CD4-positive, alpha-beta T cell treated with Interleukin-2 at 100 ng/mL for 4 hours (primary cell): ENCODE results near the gene GSTA2.
"Not testable (repeated sequence)": the region's sequence is repeated elsewhere in the genome, so short reads cannot be mapped to it uniquely, and the experiment has no call there.

Source experiments
- DNase-seq: peaks from one replicate; pipeline ENCODE4 v3.0.0-alpha.2; 2020; ENCODE audit warnings: low spot score

The GSTA2 gene

DNA sequence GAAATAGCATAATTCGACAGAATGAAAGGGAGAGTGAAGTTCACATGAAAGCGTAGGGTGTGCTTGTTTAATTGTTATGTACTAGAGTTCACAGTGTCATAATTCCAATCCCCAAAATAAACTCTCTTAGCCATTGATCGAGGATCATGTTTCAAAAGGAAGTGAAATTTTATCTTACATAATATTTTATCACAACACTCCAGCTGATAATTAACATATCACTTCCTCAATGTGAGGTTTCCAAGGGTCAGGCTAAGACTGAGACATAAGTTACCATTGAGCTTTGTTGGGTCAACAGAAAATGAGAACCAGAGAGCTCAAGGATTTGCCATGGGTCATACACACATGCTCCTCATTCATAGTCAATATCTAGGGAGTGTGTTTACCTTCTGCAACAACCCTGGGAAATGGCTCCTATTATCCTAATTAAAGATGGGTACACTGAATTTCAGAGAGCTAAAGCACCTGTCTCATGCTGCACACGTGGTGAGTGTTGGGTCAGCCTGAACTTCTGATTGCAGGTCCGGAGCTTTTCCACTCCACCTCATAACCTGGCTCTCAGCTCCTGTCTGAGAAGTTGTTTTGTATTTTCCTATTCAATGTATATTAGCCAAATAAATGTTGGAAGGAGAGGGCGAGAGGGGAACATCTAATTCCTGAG is 3.0 kb downstream of the GSTA2 start:
- DNase-seq, result no peak

DNA sequence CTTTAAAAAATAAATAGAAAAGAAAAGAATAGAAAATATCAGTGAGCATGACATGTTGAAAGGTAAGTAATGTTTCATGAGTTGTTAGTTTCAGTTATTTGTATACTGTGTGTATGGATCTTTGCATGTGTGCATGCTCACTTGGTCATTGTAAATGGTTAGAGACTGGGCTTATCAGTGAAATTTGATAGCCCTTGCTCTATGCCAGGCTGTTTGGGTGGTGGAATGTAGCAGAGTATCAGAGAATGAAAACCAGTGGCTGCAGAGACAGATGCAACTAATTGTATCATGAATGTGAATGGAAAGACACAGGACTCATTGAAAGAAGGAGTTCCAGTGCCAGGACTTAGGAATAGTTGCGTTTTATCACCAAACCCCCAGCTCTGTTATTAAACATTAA is 4.2 kb downstream of the GSTA2 start:
- no peak for DNase-seq

DNA sequence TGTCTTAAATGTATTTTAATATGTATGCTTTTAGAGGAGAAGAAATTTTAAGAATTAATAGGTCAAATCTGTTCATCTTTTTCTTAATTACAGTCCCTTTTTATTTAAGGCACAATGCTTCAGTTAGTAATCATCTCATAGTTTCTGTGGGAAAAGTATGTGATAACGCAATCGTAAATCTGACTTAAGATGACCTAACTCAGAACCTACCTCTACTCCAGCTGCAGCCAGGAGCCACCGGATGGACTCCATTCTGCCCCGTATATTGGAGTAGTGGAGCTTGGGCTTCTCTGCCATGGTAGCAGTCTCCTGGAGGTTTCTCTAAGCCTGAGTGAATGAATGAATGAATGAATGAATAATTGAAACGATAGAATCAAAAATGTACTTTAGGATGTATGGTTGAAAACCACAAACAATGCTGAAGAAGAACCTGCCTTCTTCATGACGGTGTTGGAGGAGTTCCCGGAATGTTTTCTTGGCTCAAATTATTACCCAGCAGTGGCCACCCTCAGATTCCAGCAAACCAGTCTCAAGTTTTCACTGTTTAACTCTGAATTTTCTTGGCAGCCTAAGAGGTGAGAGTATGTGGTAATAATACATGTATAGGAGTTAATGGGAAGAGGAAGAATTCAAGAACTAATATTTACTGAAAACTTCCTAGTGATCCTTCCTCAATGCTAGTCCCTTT is 5.5 kb downstream of the GSTA2 start:
- not testable (repeated sequence) for DNase-seq

DNA sequence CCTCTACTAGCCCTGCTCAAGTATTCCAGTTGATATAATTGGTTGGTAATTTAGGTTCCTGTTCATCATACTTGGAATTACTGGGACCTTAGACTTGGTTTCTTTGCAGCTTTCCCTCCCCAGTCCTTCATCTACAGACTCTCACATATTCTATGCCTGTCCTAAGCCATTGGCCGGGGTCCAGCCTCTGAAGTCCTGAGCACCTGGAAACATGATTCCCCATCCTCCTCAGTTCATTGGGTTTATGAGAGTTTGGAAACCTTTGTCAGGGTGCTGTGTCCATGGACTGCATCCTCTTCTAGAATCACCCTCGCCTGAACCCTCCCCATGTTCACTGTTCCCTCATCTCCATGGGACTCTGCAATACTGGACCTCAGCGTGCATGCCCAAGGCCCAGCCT is 8.8 kb downstream of the GSTA2 start:
- no peak for DNase-seq

DNA sequence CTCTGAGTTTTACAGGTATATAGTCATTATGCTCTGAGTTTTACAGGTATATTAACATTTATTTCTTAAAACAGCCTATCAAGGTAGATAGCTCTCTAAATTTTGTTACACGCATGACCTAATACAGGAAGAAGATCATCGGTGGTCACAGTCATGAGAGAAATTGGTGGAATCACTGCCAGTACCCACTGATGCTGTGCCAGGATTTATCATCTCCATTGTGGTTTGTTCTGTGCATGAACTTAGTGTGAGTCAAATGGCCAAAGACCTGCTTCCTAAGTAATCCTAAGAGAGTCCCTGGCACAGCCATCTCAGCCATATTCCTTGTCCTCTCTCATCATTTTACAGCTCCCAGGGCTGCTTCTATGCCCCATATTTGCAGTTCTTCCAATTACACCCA is 10.1 kb downstream of the GSTA2 start:
- not testable (repeated sequence) for DNase-seq

DNA sequence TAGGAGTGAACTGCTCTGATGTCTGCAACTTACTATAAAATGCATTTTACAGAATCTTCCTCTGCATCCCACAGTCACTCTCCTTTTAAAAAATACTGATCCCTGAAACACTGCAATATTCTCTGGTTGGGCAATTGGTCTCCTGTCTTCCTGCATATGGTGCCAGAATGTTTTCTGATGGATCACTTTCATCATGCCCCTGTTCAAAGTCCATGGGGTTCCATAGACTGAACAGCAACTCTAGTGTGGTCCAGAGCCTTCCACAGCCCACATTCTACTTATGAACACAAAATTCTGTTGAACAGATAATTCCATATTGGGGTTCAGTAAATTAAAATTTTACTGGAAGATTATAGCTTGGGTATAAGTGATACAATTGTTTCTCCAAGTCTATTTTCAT is 11.0 kb downstream of the GSTA2 start:
- no peak for DNase-seq

DNA sequence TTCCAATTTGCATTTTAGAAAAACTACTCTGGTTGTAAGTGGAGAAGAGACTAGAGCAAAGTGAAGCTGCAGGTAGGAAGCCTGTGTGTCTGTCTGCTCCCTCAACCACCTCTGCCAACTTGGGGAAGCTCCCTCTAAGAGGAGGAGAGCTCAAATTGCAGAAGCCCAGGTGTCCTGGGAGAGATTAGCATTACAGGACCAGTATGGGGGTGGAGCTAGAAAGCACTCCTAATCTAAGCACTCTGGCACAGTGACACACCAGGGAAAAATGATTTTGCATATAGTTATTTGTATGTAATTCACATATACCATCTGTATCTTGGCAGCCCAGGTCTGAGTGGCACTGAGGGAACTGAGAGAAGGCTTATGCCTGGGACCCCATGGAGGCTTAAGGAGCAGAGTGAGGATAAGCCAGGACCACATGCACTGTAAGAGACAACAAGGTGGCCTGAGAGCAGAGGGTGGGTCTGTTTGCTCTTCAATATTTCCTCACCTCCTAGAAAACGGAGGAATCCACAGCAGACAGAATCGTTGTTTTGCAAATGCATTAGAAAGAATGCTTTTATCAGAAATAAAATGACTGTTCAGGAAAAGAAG is 13.6 kb downstream of the GSTA2 start:
- no peak for DNase-seq

DNA sequence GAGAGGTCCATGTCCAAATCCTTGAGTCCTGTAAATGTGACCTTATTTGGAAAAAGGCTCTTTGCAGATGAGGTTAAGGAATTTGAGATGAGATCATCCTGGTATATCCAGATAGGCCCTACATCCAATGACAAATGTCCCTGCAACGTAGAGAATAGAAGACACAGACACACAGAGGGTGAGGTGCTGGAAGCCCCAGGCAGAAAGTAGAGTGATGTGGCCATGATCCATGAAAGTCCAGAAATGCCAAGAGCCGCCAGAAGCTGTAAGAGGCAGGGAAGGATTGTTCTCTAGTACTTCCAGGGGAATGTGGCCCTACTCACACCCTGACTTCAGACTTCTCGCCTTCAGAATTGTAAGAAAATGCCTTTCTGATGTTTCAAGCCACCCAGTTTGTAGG is 16.0 kb downstream of the GSTA2 start:
- not testable (repeated sequence) for DNase-seq

DNA sequence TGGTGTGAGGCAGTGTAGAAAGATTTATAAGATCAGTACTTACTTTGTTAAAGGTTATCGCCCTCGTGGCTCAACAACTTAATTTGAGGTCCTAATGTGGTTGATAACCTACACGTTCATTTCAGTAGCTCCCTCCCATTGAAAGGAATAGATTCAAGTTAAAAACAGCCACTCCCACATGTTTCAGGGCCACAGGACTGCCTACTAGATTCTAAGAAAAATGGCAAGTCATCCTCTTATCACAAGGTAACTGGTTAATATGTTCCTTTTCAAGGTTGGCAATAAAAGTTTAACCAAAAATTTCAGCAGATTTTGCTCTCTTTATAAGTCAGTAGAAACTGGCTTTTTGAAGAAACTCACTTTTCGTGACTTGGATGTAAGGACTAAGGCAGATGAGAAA is 17.1 kb downstream of the GSTA2 start:
- no peak for DNase-seq

DNA sequence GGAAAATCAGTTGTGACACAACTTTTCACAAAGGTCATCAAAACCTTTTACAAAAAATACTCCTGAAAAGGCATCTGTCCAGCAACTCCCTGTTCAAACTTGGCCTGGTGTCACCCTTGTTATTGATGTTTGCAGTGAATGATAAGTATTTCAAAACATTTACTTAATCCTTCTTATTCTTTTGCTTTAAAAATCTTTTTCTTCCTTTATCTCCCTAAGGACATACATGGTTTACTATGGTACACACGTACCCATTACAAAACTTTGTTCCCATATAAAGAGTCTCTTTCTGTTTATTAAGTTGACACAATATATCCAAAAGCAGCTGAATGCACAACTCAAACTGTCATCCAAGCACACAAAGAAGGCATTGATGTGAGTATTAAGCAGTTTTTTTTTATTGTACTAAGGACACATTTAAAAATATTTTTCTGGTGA is 17.5 kb downstream of the GSTA2 start:
- DNase-seq, result no peak

DNA sequence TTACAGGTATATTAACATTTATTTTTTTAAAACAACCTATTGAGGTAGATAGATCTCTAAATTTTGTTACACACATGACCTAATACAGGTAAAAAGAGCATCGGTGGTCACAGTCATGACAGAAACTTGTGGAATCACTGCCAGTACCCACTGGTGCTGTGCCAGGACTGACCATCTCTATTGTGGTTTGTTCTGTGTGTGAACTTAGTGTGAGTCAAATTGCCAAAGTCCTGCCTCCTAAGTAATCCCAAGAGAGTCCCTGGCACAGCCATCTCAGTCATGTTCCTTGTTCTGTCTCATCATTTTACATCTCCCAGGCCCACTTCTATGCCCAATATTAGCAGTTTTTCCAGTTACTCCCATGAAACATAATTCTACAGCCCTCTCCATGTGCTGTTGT is 21.4 kb downstream of the GSTA2 start:
- no peak for DNase-seq

DNA sequence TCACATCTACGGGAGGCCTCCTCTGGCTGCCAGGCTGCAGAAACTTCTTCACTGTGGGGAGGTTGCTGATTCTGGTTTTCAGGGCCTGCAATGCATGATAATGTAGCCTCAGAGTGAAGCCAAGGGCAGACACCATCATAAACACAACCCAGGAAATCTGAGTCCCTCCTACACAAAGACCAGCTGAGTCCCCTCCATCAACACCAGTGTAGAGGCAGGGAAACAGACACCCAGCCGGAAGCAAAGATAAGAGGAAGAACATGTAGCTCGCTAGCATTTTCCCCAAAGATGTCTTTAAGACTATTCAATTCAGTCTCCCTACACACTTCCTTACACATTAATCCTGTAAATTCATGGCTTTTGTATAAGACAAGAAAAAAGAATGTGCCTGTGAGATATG is 23.6 kb downstream of the GSTA2 start:
- DNase-seq, result no peak

DNA sequence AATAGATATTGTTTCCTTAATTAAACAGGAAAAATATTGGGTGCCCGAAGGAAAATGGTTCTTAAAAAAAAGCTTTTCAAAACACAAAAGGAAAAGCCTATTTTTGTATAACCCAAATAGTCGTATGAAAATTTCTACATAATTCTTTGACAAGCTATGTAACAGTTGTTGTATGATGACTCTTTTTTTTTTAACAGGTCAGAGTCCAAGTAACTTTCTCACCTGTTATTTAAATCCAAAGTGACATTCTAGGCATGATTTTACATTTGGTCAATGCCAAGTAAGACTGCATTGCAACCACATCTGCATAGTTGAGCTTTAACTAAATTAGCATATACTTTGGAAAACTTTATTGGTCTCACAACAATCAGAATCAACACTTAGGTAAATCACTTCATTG is 24.1 kb downstream of the GSTA2 start:
- no peak for DNase-seq

DNA sequence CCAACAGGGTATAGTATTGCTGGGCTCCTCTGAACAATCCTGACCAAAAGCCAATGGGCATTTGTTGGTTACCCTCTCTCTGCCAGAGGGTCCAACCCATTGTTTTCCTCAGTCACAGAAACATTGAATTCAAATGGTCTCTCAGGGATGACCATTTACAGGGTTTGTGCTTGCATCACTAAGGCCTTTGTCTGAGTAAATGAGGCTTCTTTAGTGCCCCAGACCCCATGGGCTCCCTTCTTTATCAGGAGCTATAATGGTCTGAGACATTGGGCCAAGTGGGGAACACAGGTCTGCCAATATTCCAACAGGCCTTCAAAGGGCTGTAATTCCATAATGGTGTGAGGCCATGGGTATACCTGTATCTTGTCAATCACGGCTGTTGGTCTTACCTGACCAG is 27.1 kb downstream of the GSTA2 start:
- DNase-seq, result no peak

DNA sequence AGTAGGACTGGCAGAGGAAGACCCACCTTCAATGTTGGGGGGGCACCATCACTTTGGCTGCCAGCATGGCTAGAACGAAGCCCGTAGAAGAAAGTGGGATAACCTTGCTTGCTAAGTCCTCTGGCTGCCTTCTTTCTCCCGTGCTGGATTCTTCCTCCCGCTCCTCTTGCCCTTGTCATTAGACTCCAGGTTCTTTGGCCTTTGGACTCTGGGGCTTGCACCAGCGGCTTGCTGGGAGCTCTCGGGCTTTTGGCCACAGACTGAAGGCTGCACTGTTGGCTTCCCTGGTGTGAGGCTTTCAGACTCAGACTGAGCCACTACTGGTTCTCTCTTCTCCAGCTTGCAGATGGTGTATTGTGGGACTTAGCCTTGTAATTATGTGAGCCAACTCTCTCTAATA is 28.2 kb downstream of the GSTA2 start:
- no peak for DNase-seq

DNA sequence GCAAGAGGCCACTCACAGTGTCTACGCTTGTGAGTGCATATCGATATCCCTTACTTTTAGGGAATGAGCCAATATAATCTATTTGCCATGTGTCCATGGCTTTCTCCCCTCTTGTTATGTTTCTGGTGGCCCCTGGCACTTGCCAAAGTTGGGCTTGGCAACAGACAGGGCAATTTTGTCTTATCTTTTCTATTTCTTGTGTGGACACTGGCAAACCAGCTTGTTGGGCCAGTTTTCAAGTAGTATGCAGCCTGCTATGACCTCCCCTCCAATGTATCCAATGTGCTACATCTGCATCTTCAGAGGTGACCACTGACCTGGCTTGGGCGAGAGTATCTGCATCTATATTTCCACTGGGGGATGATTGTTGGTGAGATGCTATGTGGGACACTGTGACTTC is 29.2 kb downstream of the GSTA2 start:
- DNase-seq, result no peak

DNA sequence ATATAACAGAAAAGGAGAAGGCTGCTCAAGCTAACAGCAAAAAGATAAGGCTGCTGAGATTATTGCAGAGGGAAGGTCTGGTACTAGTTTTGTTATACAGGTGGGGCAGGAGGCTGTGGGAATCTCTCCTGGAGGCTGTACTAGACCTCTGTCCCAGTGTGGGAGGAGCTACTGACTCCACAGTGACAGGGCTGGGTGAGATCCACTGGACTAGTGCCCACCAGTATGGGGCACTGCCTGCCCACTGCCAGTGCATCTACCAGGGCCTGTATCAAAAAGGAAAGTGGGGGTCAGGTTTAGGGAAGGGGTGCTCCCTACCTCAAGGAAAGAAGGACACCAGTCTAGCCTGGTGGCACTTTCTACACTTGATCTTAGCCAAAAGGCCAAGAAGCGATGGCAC is 30.1 kb downstream of the GSTA2 start:
- no peak for DNase-seq

DNA sequence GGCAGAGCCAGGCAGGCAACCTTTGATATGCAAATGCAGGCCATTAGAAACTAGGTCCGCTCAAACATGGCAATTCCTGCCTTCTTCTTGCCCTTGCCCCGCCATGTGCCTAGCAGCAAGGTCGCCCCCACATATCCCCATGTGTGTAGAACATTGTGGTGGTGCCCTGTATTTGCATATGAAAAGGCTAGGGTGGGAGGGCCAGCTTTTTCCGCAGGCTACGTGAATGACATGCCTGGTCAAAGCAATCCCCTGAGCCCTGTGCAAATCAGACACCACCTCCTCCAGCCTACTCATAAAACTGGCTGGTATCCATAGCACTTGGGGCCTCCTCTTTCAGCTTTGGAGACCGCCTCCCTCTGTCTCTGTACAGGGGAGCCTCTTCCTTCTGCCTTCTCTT is 31.6 kb downstream of the GSTA2 start:
- DNase-seq, result no peak

DNA sequence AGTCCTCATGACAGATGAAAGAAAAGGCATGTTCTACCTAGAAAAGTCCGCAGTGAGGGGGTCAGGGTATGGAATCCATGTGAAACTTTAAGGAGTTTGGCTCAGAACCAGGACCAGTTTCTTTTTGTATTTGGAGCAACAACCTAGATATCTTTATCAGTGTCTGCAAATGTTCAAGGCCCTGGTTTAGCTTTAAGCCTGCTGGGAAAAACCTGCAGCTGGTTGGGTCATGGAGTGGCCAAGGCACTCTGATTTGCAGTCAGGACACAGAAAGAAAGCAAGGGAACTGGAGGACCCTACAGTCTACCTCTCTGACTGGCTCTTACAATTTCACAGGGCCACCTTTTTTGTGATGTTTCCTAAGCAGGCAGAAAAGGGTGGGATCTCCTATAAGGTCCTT is 33.7 kb downstream of the GSTA2 start:
- no peak for DNase-seq

DNA sequence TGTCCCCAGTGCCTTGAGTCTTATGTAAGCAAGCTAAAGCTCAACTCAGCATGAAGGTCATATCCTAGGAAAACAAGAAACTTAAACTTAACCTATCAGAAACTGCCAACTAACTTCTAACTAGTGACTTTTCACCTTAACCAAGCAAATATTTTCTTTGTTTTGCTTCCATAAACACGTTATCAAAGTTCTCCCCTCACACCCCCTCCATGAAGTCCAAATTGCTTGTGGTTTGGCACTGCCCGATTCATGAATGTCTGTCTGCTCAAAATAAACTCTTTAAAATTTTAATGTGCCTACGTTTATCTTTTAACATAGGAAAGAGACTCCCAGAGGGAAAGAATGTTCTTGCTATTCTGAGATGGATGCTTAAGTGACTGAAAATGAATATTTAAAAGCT is 34.9 kb downstream of the GSTA2 start:
- no peak for DNase-seq

DNA sequence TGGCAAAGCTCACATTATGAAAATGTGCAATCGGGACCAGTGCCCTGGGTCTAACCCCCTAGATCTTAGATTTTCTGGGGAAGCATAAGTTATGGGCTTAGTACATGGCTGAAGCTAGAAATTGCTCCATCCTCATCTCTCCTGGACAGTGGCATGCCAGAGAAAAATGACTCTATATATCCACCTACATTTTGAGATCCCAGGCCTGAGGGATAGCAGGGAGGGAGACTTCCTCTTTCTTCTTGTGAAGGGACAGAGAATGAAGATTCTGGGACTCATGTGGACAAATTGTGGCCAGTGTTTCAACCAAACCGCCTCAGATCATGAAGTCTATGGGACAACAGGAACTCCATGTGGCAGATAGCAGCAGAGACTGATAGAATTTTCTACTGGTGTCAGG is 35.4 kb downstream of the GSTA2 start:
- no peak for DNase-seq

DNA sequence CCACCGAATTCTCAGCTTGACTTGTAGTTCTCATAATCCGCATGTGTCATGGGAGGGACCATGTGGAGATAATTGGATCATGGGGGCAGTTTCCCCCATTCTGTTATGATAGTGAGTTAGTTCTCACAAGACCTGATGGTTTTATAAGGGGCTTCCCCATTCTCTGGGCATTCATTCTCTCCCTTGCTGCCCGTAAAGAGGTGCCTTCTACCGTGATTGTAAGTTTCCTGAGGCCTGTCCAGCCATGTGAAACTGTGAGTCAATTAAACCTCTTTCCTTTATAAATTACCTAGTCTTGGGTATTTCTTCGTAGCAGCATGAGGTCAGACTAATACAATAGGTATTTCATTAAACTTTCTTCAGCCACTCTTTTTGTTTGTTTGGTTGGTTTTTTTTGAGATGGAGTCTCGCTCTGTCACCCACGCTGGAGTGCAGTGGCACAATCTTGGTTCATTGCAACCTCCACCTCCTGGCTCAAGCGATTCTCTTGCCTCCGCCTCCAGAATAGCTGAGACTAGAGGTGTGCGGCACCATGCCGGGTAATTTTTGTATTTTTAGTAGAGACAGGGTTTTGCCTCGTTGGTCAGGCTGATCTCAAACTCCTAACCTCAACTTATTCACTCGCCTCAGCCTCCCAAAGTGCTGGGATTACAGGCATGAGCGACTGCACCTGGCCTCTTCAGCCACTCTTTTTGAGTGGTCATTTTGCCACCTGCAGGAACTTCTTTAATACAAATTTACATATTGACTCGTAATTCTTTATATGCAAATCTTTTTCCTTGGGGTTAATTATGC is 36.3 kb downstream of the GSTA2 start:
- DNase-seq, result no peak

DNA sequence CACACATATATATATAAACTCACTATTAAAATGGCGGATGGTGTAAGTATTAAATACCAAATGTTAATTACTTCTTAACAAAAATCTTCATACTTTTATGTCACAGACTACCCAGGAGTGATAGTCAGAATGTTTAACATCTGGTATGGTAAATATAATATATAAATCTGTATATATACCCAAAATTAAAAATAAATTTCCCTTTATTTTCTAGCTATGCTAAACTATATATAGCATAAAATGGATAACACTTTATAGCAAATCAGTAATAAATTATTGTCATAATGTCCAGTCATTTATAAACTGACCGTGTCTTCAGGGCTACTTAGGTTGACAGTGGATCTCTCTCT is 37.1 kb downstream of the GSTA2 start:
- no peak for DNase-seq
